Endothelial cell of umbilical vein (primary cell): ENCODE measurements around the gene HK1. TPM values are rescaled to one million over a fixed set of nuclear protein-coding genes. Genes with fewer than 3 reads are reported as not detected.

Experiments used
- BruUV-seq: library from RNA; stranded (reverse); fragments of 400-500 nt; replicated peaks from 2 replicates; lab custom pipeline; 2021; lab: Mats Ljungman, UMichigan
- CTCF ChIA-PET: fragments of 300-600, 350-600 bp; sonication (Branson Sonifier 250); formaldehyde crosslinking; loops from one replicate; lab custom pipeline; 2021; ENCODE audit warnings: antibody characterized with exemption, inconsistent platforms; lab: Charles Lee
- POLR2A ChIA-PET: fragments of 300-600, 350-600 bp; sonication (Branson Sonifier 250); formaldehyde crosslinking; loops from one replicate; lab custom pipeline; 2021; ENCODE audit warnings: antibody characterized with exemption, inconsistent platforms; lab: Charles Lee
- DNase-seq: peaks from one replicate; pipeline ENCODE4 v3.0.0-alpha.2; 2011; ENCODE audit warnings: low read depth, low spot score
- FAIRE-seq: peaks from 2 replicates; lab custom pipeline; 2011; peaks lifted over from hg19 to GRCh38; lab: Jason Lieb, UNC
- H2AFZ ChIP-seq: 2 replicates; pipeline ENCODE4 v1.6.0; 2012; ENCODE audit warnings: low read depth, low read length, control low read depth, inconsistent platforms
- H3K27ac ChIP-seq: 2 replicates; pipeline ENCODE4 v1.5.1; 2011; ENCODE audit warnings: low read depth, mild to moderate bottlenecking, control low read depth, low read length, moderate library complexity; ENCODE audit not compliant: insufficient read depth
- H3K27me3 ChIP-seq, 2 experiments: 2 replicates each; pipeline versions ENCODE4 v1.6.0 to v1.6.1; 2011; ENCODE audit warnings: low read length in 2 of 2, mixed read lengths in 1 of 2; ENCODE audit not compliant: control insufficient read depth in 2 of 2, insufficient read depth in 2 of 2
- H3K36me3 ChIP-seq, 2 experiments: 2 replicates in 1 of 2; 3 replicates in 1 of 2; pipeline ENCODE4 v1.5.1; 2011; ENCODE audit warnings: low read length in 2 of 2, mild to moderate bottlenecking in 1 of 2, moderate library complexity in 1 of 2; ENCODE audit not compliant: control insufficient read depth in 2 of 2, insufficient read depth in 2 of 2; ENCODE audit errors: extremely low read depth in 1 of 2
- H3K4me1 ChIP-seq: 3 replicates; pipeline ENCODE4 v1.5.1; 2011; ENCODE audit warnings: mild to moderate bottlenecking, low read length; ENCODE audit not compliant: control insufficient read depth, insufficient read depth; ENCODE audit errors: extremely low read depth
- H3K4me2 ChIP-seq: 2 replicates; pipeline ENCODE4 v1.6.1; 2011; ENCODE audit warnings: low read length, control low read depth, mixed read lengths; ENCODE audit not compliant: insufficient read depth
- H3K4me3 ChIP-seq, 3 experiments: fragments of 200-600 bp in 1 of 3; sonication (generic), shearing (Covaris generic) in 1 of 3; replicated peaks in 1 of 3; 2 replicates each; pipeline ENCODE4 v1.5.1; 2011 to 2016; ENCODE audit warnings: control low read depth in 3 of 3, low read length in 3 of 3, mild to moderate bottlenecking in 2 of 3, inconsistent platforms in 1 of 3, low read depth in 1 of 3, moderate library complexity in 1 of 3; ENCODE audit not compliant: insufficient read depth in 1 of 3
- H3K79me2 ChIP-seq: 2 replicates; pipeline ENCODE4 v1.6.0; 2012; ENCODE audit warnings: low read length, inconsistent platforms; ENCODE audit not compliant: control insufficient read depth, insufficient read depth
- H3K9ac ChIP-seq: replicated peaks from 2 replicates; pipeline ENCODE3; 2011; ENCODE audit warnings: low read length, control low read depth; ENCODE audit not compliant: insufficient read depth; ENCODE audit errors: extremely low read depth
- H3K9me1 ChIP-seq: replicated peaks from 3 replicates; pipeline ENCODE4 v1.6.0; 2011; ENCODE audit warnings: mild to moderate bottlenecking, low read length; ENCODE audit not compliant: control insufficient read depth, insufficient read depth; ENCODE audit errors: extremely low read depth
- H3K9me3 ChIP-seq: replicated peaks from 2 replicates; pipeline ENCODE4 v1.5.1; 2012; ENCODE audit warnings: low read length, inconsistent platforms; ENCODE audit not compliant: control insufficient read depth, insufficient read depth
- H4K20me1 ChIP-seq: replicated peaks from 2 replicates; pipeline ENCODE3; 2011; ENCODE audit warnings: mild to moderate bottlenecking, low read length; ENCODE audit not compliant: control insufficient read depth, insufficient read depth; ENCODE audit errors: extremely low read depth
- CTCF ChIP-seq, 2 donors: IDR thresholded peaks; 1 replicate in 1 of 2; 2 replicates in 1 of 2; pipeline ENCODE4 v1.5.1; 2011; ENCODE audit warnings: low read length in 2 of 2, mild to moderate bottlenecking in 2 of 2, moderate library complexity in 2 of 2, control low read depth in 1 of 2, inconsistent platforms in 1 of 2, low read depth in 1 of 2; ENCODE audit not compliant: insufficient read depth in 1 of 2; ENCODE audit errors: extremely low read depth in 1 of 2
- EZH2 ChIP-seq: IDR thresholded peaks from 2 replicates; pipeline ENCODE4 v1.6.1; 2012; ENCODE audit warnings: borderline replicate concordance, low read depth, mild to moderate bottlenecking, moderate library complexity, low read length, inconsistent platforms; ENCODE audit not compliant: severe bottlenecking
- FOS ChIP-seq: IDR thresholded peaks from 2 replicates; pipeline ENCODE4 v1.6.1; 2011; ENCODE audit warnings: mild to moderate bottlenecking, low read length, moderate library complexity, borderline replicate concordance; ENCODE audit not compliant: insufficient read depth
- GATA2 ChIP-seq: IDR thresholded peaks from 2 replicates; pipeline ENCODE4 v1.7.0; 2011; ENCODE audit warnings: low read depth, mild to moderate bottlenecking, moderate library complexity, mixed read lengths, low read length; ENCODE audit not compliant: insufficient read length, insufficient read depth
- JUN ChIP-seq: IDR thresholded peaks from 2 replicates; pipeline ENCODE4 v1.6.1; 2011; ENCODE audit warnings: borderline replicate concordance, low read depth; ENCODE audit not compliant: insufficient read length, insufficient read depth
- MYC ChIP-seq: IDR thresholded peaks from one replicate; pipeline ENCODE4 v1.6.1; 2011; ENCODE audit warnings: mild to moderate bottlenecking, low read depth, low read length
- POLR2A ChIP-seq: IDR thresholded peaks from 2 replicates; pipeline ENCODE4 v1.6.1; 2012; ENCODE audit warnings: low read depth, mild to moderate bottlenecking, control low read depth, low read length
- POLR2AphosphoS5 ChIP-seq: IDR thresholded peaks from 2 replicates; pipeline ENCODE4 v1.6.1; 2012; ENCODE audit warnings: low read depth, mild to moderate bottlenecking, control low read depth, low read length, moderate library complexity; ENCODE audit not compliant: insufficient read depth
- dilution Hi-C: fragments of 300-500 bp; cut with MboI; formaldehyde crosslinking; loops from one replicate; pipeline ENCODE4 v1.15.0; 2019; ENCODE audit warnings: low sequenced_read_pairs; ENCODE audit not compliant: extremely low pct_ligation_motif_present
- intact Hi-C: fragments of 100-400 bp; cut with micrococcal nuclease; formaldehyde crosslinking; loops from one replicate; pipeline ENCODE4 v1.10.0; 2022
- polyA plus RNA-seq, 4 experiments: library from polyadenylated mRNA; depleted of rRNA in 3 of 4; stranded (reverse) in 3 of 4; unstranded in 1 of 4; fragments of >200 nt; gene quantifications; 2 replicates each; pipeline versions ENCODE4 v1.2.1 to v1.2.3, GENCODE V29; 2011 to 2012; ENCODE audit warnings: missing spikeins in 1 of 4
- total RNA-seq: library from RNA; stranded (reverse); gene quantifications from 2 replicates; pipeline ENCODE4 v1.2.3, GENCODE V29; 2021
- TF ChIP-seq, protein P1 (sequence below): IDR thresholded peaks from 2 replicates; pipeline ENCODE4 v1.6.1; 2011; ENCODE audit not compliant: insufficient read depth, insufficient read length

The HK1 gene
- total and polyA plus RNA-seq, 2 donors (not counting 3 experiments of a cell fraction or from before 2014, with no cell fraction given) = 50.8 to 121 TPM

- peaks cover 31% of the 10 kb centered on the region for H3K79me2 ChIP-seq
- H3K4me1 ChIP-seq = peaks cover 15% of the 10 kb centered on the region
- H3K4me2 ChIP-seq = no peak overlapping the region
- FAIRE-seq (no peak), DNase-seq (no peak)
- no peaks in the 10 kb centered on the region for H3K36me3 ChIP-seq
- ChIA-PET CTCF (no interaction called here), POLR2A (no interaction called here)
- no peaks in the 10 kb centered on the region for H3K27me3 ChIP-seq
- H4K20me1 ChIP-seq = no peaks in the 10 kb centered on the region
- H3K4me3 ChIP-seq = no peak overlapping the region
- dilution Hi-C loops (no loop called here), intact Hi-C loops (no loop called here)
- BruUV-seq = no TSS peak
- H3K9me3 ChIP-seq = no peaks in the 10 kb centered on the region
- TF ChIP-seq CTCF (IDR thresholded peaks at IDR 0.05; ENCODE audit: extremely low read depth in 1 of 2, insufficient read depth in 1 of 2, low read depth in 1 of 2, low read length in 2 of 2) (no peak), POLR2AphosphoS5 (no peak)
- no peaks in the 10 kb centered on the region for H3K9me1 ChIP-seq
- H3K9ac ChIP-seq = no peak overlapping the region
- no peak overlapping the region for H3K27ac ChIP-seq
- H2AFZ ChIP-seq = no peak overlapping the region
Observed at GRCh38 chr10:69356187-69356586, 77.9 kb downstream of the HK1 start.

DNA sequence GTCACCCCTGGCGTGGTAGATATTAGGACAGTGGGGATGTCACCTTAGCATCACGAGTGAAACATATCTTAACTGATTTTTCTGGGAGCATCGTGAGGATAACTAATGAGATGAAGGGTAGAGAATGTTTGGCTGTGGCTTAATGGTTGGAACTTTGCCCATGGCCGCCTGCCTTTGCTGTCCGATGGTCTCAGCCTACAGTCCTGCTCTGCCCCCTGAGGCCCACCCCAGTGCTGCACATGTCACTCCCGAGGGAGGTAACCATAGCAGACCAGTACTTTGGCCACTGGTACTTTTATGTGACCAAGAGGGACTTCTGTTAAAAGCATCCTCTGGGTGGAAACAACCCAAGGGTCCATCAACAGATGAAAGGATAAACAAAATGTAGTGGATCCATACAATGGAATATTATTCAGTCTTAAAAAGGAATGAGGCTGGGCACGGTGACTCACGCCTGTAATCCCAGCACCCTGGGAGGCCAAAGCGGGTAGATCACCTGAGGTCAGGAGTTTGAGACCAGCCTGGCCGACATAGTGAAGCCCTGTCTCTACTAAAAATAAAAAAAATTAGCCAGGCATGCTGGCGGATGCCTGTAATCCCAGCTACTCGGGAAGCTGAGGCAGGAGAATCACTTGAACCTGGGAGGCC is 80.0 kb downstream of the HK1 start:
- Histone ChIP-seq H3K9me1 (no peaks in the 10 kb centered on the region), H4K20me1 (no peaks in the 10 kb centered on the region), H2AFZ (no peak overlapping the region), H3K79me2 (peaks cover 26% of the 10 kb centered on the region), H3K27me3 (no peaks in the 10 kb centered on the region), H3K4me2 (no peak overlapping the region), H3K27ac (no peak overlapping the region), H3K4me3 (no peak overlapping the region), H3K9ac (no peak overlapping the region), H3K36me3 (no peaks in the 10 kb centered on the region), H3K9me3 (no peaks in the 10 kb centered on the region), H3K4me1 (peaks cover 28% of the 10 kb centered on the region)
- ChIA-PET CTCF (interaction anchor here (0.7 to 1.3 kb wide), 3 partner anchors 9 to 32 kb away, joined by 3 to 4 read pairs (median 4); no protein-coding TSS in a partner anchor), POLR2A (no interaction called here)
- DNase-seq = no peak
- no peak for FAIRE-seq
- dilution Hi-C loops (no loop called here), intact Hi-C loops (no loop called here)
- TF ChIP-seq EZH2 = no peak
- TF ChIP-seq GATA2 = no peak
- TF ChIP-seq, protein P1, sequence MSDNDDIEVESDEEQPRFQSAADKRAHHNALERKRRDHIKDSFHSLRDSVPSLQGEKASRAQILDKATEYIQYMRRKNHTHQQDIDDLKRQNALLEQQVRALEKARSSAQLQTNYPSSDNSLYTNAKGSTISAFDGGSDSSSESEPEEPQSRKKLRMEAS = no peak
- TF ChIP-seq JUN = no peak
- no peak for TF ChIP-seq POLR2AphosphoS5
- TF ChIP-seq CTCF (IDR thresholded peaks at IDR 0.05; ENCODE audit: extremely low read depth in 1 of 2, insufficient read depth in 1 of 2, low read depth in 1 of 2, low read length in 2 of 2) = no peak
- no peak for TF ChIP-seq MYC
- no peak for TF ChIP-seq POLR2A
- TF ChIP-seq FOS = no peak
- no TSS peak for BruUV-seq
